A673 (cell line): ENCODE results near the gene NDUFAF5. TPM values are rescaled to one million over a fixed set of nuclear protein-coding genes. Genes with fewer than 3 reads are reported as not detected.

Experiments
- Bru-seq: library from RNA; stranded (reverse); fragments of 400-500 nt; gene quantifications from one replicate; lab custom pipeline; 2021; lab: Mats Ljungman, UMichigan
- BruChase-seq, 2 experiments: library from RNA; stranded (reverse); fragments of 400-500 nt; gene quantifications; one replicate each; lab custom pipeline; 2021; lab: Mats Ljungman, UMichigan
- BruUV-seq: library from RNA; stranded (reverse); fragments of 400-500 nt; replicated peaks from 2 replicates; lab custom pipeline; 2021; lab: Mats Ljungman, UMichigan
- CTCF ChIA-PET: fragments of 300-600 bp; sonication (Branson Sonifier 250); formaldehyde crosslinking; loops from one replicate; lab custom pipeline; 2022; ENCODE audit warnings: antibody characterized with exemption; lab: Charles Lee
- POLR2A ChIA-PET: fragments of 300-600 bp; sonication (Branson Sonifier 250); formaldehyde crosslinking; loops from one replicate; lab custom pipeline; 2022; ENCODE audit warnings: antibody characterized with exemption; ENCODE audit not compliant: low non-redundant PET; lab: Charles Lee
- DNase-seq: peaks from one replicate; pipeline ENCODE4 v3.0.0-alpha.2; 2015; ENCODE audit warnings: low spot score
- H3K27ac ChIP-seq: fragments of 200-600 bp; sonication (generic); 2 replicates; pipeline ENCODE4 v1.5.1; 2016; ENCODE audit warnings: mixed run types, low read depth, mild to moderate bottlenecking, mixed read lengths, antibody characterized with exemption, low read length; ENCODE audit not compliant: poor library complexity, severe bottlenecking
- H3K27me3 ChIP-seq: fragments of 200-600 bp; sonication (generic); replicated peaks from 2 replicates; pipeline ENCODE4 v1.6.1; 2017; ENCODE audit warnings: mixed run types, low read depth, mild to moderate bottlenecking, mixed read lengths, antibody characterized with exemption, low read length; ENCODE audit not compliant: insufficient read depth, poor library complexity
- H3K36me3 ChIP-seq: fragments of 200-600 bp; sonication (generic); 2 replicates; pipeline ENCODE4 v1.6.1; 2016; ENCODE audit warnings: mixed run types, mild to moderate bottlenecking, mixed read lengths, antibody characterized with exemption, low read length; ENCODE audit not compliant: insufficient read depth, poor library complexity, severe bottlenecking
- H3K4me1 ChIP-seq: fragments of 200-600 bp; sonication (generic); 2 replicates; pipeline ENCODE4 v1.6.1; 2017; ENCODE audit warnings: mixed run types, mild to moderate bottlenecking, mixed read lengths, antibody characterized with exemption, low read length; ENCODE audit not compliant: insufficient read depth, poor library complexity, severe bottlenecking
- H3K4me3 ChIP-seq: fragments of 200-600 bp; sonication (generic); 2 replicates; pipeline ENCODE4 v1.5.1; 2016; ENCODE audit warnings: low read depth, mixed run types, mild to moderate bottlenecking, mixed read lengths, low read length; ENCODE audit not compliant: poor library complexity, severe bottlenecking
- H3K9me3 ChIP-seq: fragments of 200-600 bp; sonication (generic); 2 replicates; pipeline ENCODE4 v1.6.1; 2016; ENCODE audit warnings: mixed run types, low read depth, mild to moderate bottlenecking, mixed read lengths, antibody characterized with exemption, low read length; ENCODE audit not compliant: poor library complexity, severe bottlenecking
- EZH2 ChIP-seq: fragments of 200-600 bp; sonication (generic); IDR thresholded peaks from 2 replicates; pipeline ENCODE4 v1.6.1; 2017; ENCODE audit warnings: borderline replicate concordance, low read depth, mild to moderate bottlenecking, mixed read lengths, antibody characterized with exemption, low read length; ENCODE audit not compliant: poor library complexity, severe bottlenecking
- intact Hi-C: fragments of 100-400 bp; cut with micrococcal nuclease; formaldehyde crosslinking; loops from one replicate; pipeline ENCODE4 v1.10.0; 2022; ENCODE audit not compliant: unreplicated experiment
- long read RNA-seq: library from polyadenylated mRNA; stranded (forward); transcript quantifications from one replicate; pipeline ENCODE4 v2.0.0, GENCODE V29; 2022
- total RNA-seq: library from RNA; stranded (reverse); gene quantifications from 2 replicates; pipeline ENCODE4 v1.2.3, GENCODE V29; 2021
- TF ChIP-seq, protein P1 (sequence below): fragments of 300-800, 200-600 bp; sonication (generic); conservative IDR thresholded peaks from 2 replicates; pipeline ENCODE4 v1.5.1; 2017; ENCODE audit warnings: low read depth, mild to moderate bottlenecking, antibody characterized with exemption, low read length, moderate library complexity, mixed read lengths

Gene NDUFAF5, protein sequence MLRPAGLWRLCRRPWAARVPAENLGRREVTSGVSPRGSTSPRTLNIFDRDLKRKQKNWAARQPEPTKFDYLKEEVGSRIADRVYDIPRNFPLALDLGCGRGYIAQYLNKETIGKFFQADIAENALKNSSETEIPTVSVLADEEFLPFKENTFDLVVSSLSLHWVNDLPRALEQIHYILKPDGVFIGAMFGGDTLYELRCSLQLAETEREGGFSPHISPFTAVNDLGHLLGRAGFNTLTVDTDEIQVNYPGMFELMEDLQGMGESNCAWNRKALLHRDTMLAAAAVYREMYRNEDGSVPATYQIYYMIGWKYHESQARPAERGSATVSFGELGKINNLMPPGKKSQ
- 49.6 and 57.1 TPM in 2 replicates for total RNA-seq
- Bru-seq, nascent RNA, result percentile 91 among the genes with signal in this experiment
- percentile 89 among the genes with signal in this experiment for BruChase-seq, experiment 1, labeled RNA remaining after a 2-hour chase
- percentile 81 among the genes with signal in this experiment for BruChase-seq, experiment 2, labeled RNA remaining after a 6-hour chase
- long read RNA-seq, full-length matches to known transcripts, result 25 of 44 reads
- long read RNA-seq, partial matches to known transcripts, result 3 of 44 reads
- long read RNA-seq, other reads (novel, unspliced or antisense), result 16 of 44 reads

DNA sequence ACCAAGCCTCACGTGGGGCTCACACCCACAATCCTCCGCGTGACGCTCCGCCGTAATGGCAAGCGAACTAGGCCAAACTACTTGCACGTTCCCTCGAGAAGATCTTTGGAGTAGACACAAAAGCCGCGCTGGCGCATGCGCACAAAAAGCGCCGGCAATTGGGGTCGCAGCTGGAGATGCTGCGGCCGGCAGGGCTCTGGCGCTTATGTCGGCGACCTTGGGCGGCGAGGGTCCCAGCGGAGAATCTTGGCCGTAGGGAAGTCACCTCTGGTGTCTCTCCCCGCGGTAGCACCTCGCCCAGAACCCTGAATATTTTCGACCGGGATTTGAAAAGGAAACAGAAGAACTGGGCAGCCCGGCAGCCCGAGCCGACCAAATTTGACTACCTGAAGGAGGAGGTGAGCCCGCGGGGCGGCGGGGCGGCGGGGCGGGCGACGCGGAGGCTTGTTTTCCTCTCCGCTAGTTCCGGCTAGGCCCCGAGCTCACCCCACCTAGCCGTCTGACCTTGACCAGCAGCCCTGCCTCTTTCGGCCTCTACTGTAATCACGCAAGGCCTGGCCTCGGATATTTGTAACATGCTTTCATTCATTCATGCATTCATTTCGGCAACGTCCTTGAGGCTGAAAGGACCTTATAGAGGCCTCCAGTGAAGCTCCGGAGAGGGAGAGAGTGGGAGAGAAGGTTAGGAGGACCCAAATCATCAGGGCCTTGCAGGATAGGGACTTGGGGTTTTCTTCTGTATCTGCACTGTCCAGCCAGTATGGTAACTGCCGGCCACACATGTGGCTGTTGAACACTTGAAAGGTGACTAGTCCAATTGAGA, at the start of gene NDUFAF5, which contains the start of gene ESF1:
NDUFAF5 (plus strand) TSS at position 136 of the 823 bp plus-strand sequence; CDS start at position 177, 41 bp downstream.
ESF1 (minus strand) TSS at position 27 of the 823 bp plus-strand sequence. CDS start 1,779 bp downstream, outside the sequence.
- Histone ChIP-seq H3K4me1 (peaks cover 7% of the 10 kb centered on the region), H3K4me3 (peak within 1 kb of the TSS; percentile 94), H3K9me3 (no peaks in the 10 kb centered on the region), H3K27me3 (no peaks in the 10 kb centered on the region), H3K27ac (peak within 1 kb of the TSS; percentile 81), H3K36me3 (peaks cover 49% of the 10 kb centered on the region)
- intact Hi-C loops, result loop anchor here (5.0 kb wide), 1 partner anchor 668 kb away; no protein-coding TSS in a partner anchor
- TF ChIP-seq EZH2, result no peak
- TF ChIP-seq, protein P1, sequence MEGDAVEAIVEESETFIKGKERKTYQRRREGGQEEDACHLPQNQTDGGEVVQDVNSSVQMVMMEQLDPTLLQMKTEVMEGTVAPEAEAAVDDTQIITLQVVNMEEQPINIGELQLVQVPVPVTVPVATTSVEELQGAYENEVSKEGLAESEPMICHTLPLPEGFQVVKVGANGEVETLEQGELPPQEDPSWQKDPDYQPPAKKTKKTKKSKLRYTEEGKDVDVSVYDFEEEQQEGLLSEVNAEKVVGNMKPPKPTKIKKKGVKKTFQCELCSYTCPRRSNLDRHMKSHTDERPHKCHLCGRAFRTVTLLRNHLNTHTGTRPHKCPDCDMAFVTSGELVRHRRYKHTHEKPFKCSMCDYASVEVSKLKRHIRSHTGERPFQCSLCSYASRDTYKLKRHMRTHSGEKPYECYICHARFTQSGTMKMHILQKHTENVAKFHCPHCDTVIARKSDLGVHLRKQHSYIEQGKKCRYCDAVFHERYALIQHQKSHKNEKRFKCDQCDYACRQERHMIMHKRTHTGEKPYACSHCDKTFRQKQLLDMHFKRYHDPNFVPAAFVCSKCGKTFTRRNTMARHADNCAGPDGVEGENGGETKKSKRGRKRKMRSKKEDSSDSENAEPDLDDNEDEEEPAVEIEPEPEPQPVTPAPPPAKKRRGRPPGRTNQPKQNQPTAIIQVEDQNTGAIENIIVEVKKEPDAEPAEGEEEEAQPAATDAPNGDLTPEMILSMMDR, result no peak
- ChIA-PET CTCF (interaction anchor here (0.7 kb wide), 1 partner anchor 162 kb away, joined by 3 read pairs; no protein-coding TSS in a partner anchor), POLR2A (interaction anchor here (0.6 kb wide), 1 partner anchor 13 kb away, joined by 3 read pairs; no protein-coding TSS in a partner anchor)
- DNase-seq, result peak; percentile 99
- no TSS peak for BruUV-seq

DNA sequence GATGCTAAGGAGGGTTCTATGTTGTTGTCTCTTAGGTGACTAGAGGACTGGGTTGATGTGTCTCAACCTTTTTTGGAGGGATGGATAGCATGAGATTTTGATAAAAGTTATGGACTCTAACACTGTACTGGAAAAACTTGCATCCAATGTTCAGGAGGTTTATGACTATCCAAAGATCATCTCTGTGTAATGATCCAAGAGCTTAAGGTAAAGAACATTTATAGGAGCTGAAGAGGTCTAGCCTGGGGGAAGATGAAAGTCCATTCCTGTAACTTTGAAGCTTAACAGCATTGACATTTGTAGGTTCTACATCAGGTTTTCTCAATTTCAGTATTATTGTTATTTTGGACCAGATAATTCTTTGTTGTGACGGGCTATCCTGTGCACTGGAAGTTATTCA, 49.0 kb upstream of the NDUFAF5 start:
- H3K27ac ChIP-seq, result no peak overlapping the region
- intact Hi-C loops, result no loop called here
- BruUV-seq, result no TSS peak
- DNase-seq, result no peak
- no peak overlapping the region for H3K4me3 ChIP-seq
- no peaks in the 10 kb centered on the region for H3K27me3 ChIP-seq
- no peaks in the 10 kb centered on the region for H3K4me1 ChIP-seq
- CTCF ChIA-PET, result no interaction called here
- POLR2A ChIA-PET, result no interaction called here
- H3K36me3 ChIP-seq, result peaks cover 38% of the 10 kb centered on the region
- TF ChIP-seq, protein P1, result no peak
- peaks cover 4% of the 10 kb centered on the region for H3K9me3 ChIP-seq
